GM04503 (cell line): ENCODE measurements around the gene MAGI1.
"Not testable (repeated sequence)": the region's sequence is repeated elsewhere in the genome, so short reads cannot be mapped to it uniquely, and the experiment has no call there.

ENCODE experiments used
- DNase-seq: peaks from one replicate; pipeline ENCODE4 v3.0.0-alpha.2; 2012; ENCODE audit warnings: low read depth

The MAGI1 gene

GRCh38 chr3:65524584-65524983 is 514.1 kb downstream of the MAGI1 start:
- DNase-seq, result no peak

GRCh38 chr3:65523878-65524277 is 514.8 kb downstream of the MAGI1 start:
- no peak for DNase-seq

- DNase-seq, result no peak
Observed at GRCh38 chr3:65521032-65521431, 517.7 kb downstream of the MAGI1 start.

GRCh38 chr3:65516998-65517397 is 521.7 kb downstream of the MAGI1 start:
- DNase-seq, result no peak

GRCh38 chr3:65514317-65514716 is 524.4 kb downstream of the MAGI1 start:
- not testable (repeated sequence) for DNase-seq

- not testable (repeated sequence) for DNase-seq
Observed at GRCh38 chr3:65509423-65509794, 529.3 kb downstream of the MAGI1 start.

- no peak for DNase-seq
Observed at GRCh38 chr3:65508750-65509422, 529.8 kb downstream of the MAGI1 start.

GRCh38 chr3:65507437-65507836 is 531.3 kb downstream of the MAGI1 start:
- DNase-seq, result no peak

- no peak for DNase-seq
Observed at GRCh38 chr3:65503776-65504175, 534.9 kb downstream of the MAGI1 start.

GRCh38 chr3:65502526-65502925 is 536.2 kb downstream of the MAGI1 start:
- no peak for DNase-seq

GRCh38 chr3:65500398-65501306 is 538.1 kb downstream of the MAGI1 start:
- DNase-seq, result no peak

GRCh38 chr3:65497846-65498245 is 540.9 kb downstream of the MAGI1 start:
- no peak for DNase-seq

- no peak for DNase-seq
Observed at GRCh38 chr3:65497236-65497635, 541.5 kb downstream of the MAGI1 start.

GRCh38 chr3:65493938-65494337 is 544.8 kb downstream of the MAGI1 start:
- DNase-seq, result no peak

- DNase-seq, result no peak
Observed at GRCh38 chr3:65493371-65493882, 545.3 kb downstream of the MAGI1 start.

GRCh38 chr3:65492249-65492648 is 546.5 kb downstream of the MAGI1 start:
- DNase-seq, result no peak

- DNase-seq, result no peak
Observed at GRCh38 chr3:65490114-65490513, 548.6 kb downstream of the MAGI1 start.

GRCh38 chr3:65489253-65489652 is 549.5 kb downstream of the MAGI1 start:
- DNase-seq, result no peak

- no peak for DNase-seq
Observed at GRCh38 chr3:65485826-65486469, 552.8 kb downstream of the MAGI1 start.

- peak; percentile 7 for DNase-seq
Observed at GRCh38 chr3:65484964-65485363, 553.8 kb downstream of the MAGI1 start.

- peak; percentile 26 for DNase-seq
Observed at GRCh38 chr3:65483480-65483879, 555.2 kb downstream of the MAGI1 start.

- DNase-seq, result no peak
Observed at GRCh38 chr3:65483011-65483410, 555.7 kb downstream of the MAGI1 start.

- no peak for DNase-seq
Observed at GRCh38 chr3:65481085-65481484, 557.6 kb downstream of the MAGI1 start.
